NK-92 (cell line): ENCODE measurements around the gene BRIP1.
"Not testable (repeated sequence)": the region's sequence is repeated elsewhere in the genome, so short reads cannot be mapped to it uniquely, and the experiment has no call there.

ENCODE experiments used
- DNase-seq: peaks from one replicate; lab custom pipeline; 2025; ENCODE audit not compliant: unreplicated experiment; lab: John Stamatoyannopoulos, UW

Gene BRIP1

DNA sequence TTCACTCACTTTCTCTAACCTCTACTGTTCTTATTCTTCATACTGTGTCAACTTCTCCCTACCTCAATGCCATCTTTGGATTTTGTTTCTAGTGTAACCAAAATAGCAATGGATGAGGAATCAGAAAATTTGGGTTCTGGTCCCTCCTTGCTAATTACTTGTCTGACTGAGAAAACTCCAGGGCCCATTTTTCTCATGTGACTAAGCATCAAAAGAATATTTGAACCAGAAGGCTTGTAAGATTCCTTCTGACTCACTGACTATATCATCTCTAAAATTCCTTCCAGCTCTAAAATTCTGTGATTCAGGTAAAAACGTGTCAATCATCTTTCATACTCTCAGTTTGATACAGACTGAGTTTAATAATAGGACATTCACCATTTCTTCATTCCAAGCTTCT is 57.9 kb downstream of the BRIP1 start:
- DNase-seq, result no peak

DNA sequence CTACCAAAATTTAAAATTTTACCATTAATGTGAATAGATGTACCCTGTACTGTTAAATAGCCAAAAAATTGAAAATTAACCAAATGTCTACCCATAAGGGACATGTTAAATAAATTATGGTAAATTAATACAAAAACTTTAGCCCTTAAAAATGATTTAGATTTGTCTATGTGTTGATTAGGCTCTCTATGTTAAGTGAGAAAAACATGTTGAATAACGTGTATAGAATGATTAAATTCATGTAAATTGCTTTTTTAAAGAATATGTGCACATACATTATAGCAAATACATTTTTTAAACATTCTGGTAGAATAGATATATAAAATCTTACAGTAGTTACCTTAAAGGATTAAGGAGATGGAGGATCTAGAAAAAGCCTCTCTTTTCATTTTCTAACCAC is 59.5 kb downstream of the BRIP1 start:
- no peak for DNase-seq

- no peak for DNase-seq
These were observed 60.1 kb downstream of the BRIP1 start for GRCh38 chr17:61803216-61803615.

GRCh38 chr17:61799812-61800484 is 63.4 kb downstream of the BRIP1 start:
- DNase-seq, result no peak

DNA sequence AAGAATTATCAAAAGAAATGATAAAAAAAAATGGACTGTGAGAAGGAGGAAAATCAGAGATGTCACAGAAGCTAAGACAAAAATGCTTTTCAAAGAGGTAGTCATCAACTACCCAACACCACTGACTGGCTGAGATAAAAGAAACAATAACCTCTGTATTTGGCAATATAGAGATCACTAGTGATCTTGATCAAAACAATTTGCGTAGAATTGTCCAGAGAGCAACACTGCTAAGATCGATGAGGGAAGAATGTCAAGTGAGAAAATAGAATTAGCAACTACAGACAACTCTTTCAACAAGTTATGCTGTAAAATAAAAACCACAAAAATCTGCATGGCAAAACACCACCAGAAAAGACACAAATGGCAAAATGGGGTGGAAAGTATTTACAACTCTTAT is 66.0 kb downstream of the BRIP1 start:
- no peak for DNase-seq

GRCh38 chr17:61795546-61795945 is 67.8 kb downstream of the BRIP1 start:
- DNase-seq, result no peak

DNA sequence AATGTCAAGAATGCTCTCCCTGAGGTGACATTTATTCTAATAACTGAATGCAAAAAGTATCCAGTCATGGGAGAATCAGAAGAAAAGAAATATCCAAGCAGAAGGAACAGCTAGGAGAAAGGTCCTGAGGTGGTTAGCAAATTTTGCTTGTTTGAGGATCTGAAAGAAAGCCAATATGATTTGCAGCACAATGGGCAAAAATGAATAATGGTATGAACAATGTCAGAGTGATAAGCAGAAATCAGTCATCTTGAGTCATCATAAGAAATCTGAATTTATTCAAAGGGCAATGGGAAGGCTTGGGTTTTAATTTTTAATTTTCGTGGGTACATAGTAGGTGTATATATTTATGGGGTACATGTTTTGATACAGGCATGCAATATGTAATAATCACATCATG is 68.5 kb downstream of the BRIP1 start:
- DNase-seq, result no peak

GRCh38 chr17:61794242-61794641 is 69.1 kb downstream of the BRIP1 start:
- no peak for DNase-seq

GRCh38 chr17:61793565-61793964 is 69.8 kb downstream of the BRIP1 start:
- DNase-seq, result no peak

- DNase-seq, result no peak
These were observed 73.5 kb downstream of the BRIP1 start for GRCh38 chr17:61789872-61790271.

DNA sequence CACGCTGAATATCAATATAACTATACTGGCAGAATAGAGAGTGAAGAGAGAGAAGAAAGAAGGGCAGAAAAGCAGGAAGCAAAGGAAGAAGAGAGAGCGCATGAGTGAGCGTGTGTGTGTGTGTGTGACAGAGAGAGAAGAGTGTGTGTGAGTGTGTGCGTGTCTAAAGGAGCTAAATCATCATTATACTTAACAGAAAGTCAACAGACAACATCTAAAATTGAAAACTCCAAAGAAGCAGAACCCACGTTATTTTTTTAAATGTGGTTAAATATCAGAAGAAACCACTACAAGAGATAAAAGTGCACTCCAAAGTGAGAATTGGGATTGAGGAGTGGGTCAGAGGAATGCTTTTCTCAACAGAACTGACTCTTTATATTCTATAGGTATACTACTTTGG is 77.2 kb downstream of the BRIP1 start:
- DNase-seq, result no peak

DNA sequence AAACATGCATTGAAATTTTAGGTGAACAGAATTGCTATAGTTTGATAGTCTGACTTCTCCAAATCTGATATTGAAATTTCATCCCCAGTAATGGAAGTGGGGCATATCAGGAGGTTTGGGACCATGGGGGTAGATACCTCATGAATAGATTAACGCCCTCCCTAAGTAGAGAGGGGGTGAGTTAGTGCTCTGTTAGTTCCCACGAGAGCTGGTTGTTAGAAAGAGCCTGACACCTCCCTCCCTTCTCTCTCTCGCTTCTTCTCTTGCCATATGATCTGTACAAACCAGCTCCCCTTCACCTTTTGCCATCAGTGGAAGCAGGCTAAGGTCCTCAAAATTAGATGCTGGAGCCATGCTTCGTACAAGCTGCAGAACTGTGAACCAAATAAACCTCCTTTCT is 78.8 kb downstream of the BRIP1 start:
- DNase-seq, result no peak

GRCh38 chr17:61783556-61784304 is 79.6 kb downstream of the BRIP1 start:
- no peak for DNase-seq

DNA sequence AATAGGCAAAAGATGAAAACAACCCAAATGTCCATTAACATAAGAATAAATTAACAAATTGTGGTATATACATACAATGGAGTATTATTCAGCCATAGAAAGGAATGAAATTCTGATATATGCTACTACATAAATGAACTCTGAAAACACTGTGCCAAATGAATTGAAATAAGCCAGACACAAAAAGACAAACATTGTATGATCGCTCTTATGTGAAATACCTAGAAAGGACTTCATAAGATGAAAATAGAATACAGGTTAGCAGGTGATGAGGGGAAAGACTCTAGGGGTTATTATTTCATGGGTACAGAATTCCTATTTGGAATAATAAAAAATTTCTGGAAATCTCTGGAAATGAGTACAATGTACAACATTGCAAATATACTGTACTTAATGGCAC is 80.2 kb downstream of the BRIP1 start:
- DNase-seq, result no peak

GRCh38 chr17:61782683-61783082 is 80.6 kb downstream of the BRIP1 start:
- no peak for DNase-seq

- no peak for DNase-seq
These were observed 88.0 kb downstream of the BRIP1 start for GRCh38 chr17:61775364-61775763.

DNA sequence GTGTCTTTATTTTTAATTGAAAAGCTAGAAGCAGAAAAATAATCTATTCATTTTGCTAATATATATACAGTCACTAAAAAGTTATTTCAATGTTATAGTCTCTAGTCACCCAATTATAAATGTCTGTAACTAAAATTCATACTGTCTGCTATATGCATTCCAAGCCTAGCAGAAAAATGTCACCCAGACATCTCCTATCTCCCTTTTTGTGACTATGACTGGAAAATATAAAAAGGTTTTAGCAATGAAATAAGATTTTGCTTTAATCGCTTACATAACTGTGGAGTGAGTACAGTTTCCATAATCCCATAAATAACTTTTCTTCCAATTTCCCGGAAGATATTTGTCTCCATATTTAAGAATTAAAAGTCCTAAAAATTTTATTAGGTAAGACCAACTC is 88.6 kb downstream of the BRIP1 start:
- DNase-seq, result no peak

GRCh38 chr17:61774087-61774486 is 89.2 kb downstream of the BRIP1 start:
- not testable (repeated sequence) for DNase-seq

GRCh38 chr17:61770752-61771533 is 92.4 kb downstream of the BRIP1 start:
- no peak for DNase-seq

DNA sequence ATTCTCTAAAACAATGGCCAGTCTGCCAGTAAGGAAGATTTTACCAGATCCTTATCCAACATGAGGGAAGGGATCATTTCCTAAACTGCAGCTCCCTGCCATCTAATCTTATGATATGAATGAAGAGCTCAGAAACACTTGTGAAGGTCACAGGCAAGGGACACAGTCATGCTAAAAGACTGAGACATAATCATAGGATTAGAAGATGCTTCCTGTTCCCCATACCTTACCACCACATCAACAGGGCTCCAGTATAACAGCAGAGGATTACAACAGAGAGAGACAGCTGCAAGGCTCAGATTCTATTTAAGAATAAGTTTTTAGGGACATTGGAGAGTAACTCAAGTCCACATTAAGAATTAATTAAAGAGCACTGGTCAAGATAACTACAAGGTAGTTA is 93.3 kb downstream of the BRIP1 start:
- DNase-seq, result no peak

DNA sequence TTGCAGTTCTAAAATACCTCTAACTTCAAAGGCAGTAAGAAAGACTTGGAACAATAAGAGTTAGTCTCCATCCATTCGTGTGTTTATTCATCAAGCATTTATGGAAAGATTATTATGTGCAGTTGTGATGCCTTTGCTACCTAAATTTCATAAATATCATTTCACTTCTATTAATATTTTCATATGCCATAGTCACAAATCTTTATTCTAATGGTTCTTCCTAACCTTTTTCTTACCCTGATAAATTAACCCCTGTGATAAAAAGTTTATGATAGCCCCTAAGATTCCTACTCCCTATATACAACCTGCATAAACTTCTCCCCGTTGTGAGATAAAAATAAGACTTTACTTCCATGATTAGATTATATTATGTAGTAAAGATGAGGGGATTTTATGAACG is 94.9 kb downstream of the BRIP1 start:
- no peak for DNase-seq

GRCh38 chr17:61766520-61766919 is 96.8 kb downstream of the BRIP1 start:
- DNase-seq, result no peak
